Cerebellar cortex (tissue), 1 donor: ENCODE results near the gene CRADD.
"Not testable (repeated sequence)": the region's sequence is repeated elsewhere in the genome, so short reads cannot be mapped to it uniquely, and the experiment has no call there.

Experiments
- DNase-seq: peaks from one replicate; pipeline ENCODE4 v3.0.0-alpha.2; 2015; ENCODE audit warnings: low spot score

CRADD gene

DNA sequence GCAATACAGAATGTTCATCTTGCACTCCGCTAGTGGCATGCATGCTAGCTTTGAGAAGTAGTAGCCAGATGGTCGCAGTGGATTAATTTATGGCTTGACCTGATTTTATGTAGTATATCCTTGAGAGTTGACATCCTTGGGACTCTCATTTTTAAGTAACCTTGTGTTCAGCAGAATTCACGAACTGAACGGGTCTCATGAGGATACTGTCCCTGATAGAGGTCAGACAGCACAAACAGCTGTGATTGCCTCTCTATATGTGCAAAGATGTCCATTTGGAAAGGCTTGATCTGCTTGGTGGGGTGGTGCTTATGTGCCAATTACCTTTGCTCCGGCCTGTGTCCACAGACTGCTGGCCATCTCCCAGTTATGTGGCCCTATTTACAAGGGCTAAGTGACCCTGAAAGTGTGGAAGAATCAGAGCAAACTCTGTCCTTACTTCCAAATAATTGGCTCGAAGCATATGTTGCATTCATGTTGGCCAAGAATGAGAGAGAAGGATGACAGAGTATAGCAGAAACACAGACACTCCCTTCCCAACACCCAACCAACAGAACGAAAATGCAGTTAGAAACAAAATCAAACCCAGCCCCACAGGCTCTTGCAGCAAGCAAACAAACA lies 167.1 kb downstream of the CRADD start:
- DNase-seq = peak; percentile 17

DNA sequence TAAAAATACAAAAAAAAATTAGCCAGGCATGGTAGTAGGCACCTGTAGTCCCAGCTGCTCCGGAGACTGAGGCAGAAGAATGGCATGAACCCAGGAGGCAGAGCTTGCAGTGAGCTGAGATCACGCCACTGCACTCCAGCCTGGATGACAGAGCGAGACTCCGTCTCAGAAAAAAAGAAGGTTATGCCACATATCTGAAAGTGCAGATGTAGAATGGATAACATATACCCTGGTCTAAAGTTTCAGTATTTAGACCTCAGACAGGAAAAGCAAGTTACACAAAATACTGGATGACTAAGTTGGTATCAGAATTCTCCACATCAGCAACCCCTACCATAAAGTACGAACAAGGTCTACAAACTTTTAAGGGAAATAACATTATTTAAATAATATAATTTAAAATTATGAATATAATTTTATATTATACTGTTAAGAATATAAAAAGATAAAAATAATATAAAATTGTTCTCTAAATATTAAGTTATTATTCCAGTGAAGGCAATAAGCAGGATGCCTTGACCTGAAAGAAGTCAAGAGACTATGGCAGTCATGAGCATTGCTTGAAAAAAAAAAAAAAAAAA lies 169.9 kb downstream of the CRADD start:
- no peak for DNase-seq

DNA sequence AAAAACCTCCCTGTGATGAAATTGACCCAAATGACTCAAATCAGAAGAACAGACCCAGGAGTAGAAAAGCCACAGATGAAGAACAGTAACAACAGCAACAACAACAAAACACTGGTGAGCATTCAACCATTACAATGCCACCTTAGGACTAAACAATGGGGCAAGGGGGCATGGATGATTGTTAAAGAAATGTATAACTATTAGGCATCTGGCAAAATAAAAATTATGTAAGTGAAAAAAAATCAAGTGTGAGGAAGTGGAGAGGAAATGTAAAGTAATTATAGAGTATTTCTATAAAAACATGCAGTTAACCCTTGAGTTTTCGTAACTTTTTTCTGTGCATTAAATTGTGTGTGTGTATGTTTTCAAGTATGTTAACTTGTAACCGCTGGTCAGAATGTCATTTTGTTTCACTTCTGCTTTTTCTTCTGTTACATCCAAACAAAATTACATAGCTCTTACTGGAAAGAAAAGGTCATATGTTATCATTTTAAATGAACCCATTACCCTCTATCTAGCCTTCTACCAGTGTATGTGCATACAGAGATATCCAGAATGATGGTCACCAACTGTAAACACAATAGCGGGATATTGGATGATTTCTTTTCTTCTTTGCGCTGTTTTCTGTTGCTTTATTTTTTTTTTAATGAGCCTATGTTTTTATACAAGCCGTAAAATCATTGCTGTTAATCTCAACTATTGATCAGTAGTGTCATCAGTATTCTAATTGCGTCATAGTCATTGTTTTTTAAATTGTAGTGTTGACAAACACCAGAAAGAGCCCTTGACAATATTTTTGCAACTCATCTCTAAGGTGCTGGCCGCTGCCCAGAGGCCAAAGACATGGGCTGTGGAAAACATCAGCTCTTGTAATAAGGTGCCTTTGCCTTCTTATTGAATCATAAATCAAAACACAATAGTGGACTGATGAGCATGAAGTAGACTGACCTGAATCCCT lies 170.6 kb downstream of the CRADD start:
- no peak for DNase-seq

DNA sequence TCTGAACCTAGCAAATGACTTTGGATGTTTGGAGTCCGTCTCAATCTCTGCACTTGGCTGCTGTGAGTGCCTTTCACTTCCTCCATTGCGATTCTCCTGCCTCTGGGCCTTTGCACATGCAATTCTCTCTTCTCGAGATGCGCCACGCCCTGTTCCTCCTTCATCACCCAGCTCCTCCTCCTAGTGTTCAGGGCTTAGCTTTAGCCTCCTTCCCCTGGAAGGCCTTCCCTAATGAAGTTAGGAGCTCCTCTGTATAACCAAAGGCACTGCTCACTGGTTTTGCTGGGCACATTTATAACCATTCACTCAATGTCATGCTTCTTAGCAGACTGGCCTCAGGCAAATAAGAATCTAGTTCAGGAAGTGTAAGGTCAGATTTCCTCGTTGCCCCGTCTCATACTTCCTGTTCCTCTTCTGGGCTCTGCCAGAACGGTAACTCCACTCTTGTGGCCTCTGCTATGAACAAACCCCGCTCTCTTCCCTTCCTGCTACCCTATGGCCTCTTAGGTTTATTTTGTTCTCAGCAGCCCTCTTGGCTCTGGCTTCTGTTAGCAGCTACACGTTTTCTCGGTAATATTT lies 171.4 kb downstream of the CRADD start:
- no peak for DNase-seq

DNA sequence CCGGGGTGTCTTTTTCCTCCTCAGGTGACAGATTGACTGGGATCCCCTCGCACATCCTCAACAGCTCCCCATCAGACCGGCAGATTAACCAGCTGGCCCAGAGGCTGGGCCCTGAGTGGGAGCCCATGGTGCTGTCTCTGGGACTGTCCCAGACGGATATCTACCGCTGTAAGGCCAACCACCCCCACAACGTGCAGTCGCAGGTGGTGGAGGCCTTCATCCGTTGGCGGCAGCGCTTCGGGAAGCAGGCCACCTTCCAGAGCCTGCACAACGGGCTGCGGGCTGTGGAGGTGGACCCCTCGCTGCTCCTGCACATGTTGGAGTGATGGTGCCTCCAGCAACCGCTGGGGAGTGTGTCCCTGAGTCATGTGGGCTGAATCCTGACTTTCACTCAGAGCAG lies 172.8 kb downstream of the CRADD start:
- DNase-seq = no peak

DNA sequence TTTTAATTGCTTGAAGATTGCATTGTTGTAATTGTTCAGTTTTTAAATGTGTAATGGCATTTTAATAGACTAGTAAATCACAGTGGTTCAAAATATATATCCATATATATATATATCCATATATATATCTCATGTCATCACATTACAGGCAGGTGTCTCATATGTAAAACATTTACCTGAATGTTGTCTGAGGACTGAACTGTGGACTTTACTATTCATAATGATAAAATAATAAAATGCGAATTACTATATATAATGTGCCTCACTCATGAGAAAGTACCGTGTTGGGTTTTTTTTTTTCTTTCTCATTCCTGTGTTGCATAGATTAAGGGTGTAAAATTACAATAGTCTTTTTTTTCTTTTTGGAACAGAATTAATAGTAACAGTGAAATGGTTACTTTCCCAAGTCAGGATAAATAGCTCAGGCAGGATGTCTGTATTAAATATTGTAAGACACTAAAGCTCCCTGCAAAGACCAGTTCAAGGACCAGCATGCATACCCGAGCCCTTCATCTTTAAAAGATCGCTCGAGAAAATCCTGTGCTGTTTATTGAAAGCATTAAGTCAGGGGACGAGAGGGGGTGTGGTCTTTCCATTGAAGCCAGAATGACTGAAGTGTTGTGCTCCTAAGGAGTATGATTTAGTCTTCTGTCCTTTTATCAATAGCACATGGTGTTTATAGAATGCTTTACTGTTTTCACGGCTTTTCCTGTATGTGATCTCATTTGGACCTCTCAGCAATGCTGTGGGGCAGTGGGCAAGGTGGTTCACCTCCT lies 173.5 kb downstream of the CRADD start:
- no peak for DNase-seq

DNA sequence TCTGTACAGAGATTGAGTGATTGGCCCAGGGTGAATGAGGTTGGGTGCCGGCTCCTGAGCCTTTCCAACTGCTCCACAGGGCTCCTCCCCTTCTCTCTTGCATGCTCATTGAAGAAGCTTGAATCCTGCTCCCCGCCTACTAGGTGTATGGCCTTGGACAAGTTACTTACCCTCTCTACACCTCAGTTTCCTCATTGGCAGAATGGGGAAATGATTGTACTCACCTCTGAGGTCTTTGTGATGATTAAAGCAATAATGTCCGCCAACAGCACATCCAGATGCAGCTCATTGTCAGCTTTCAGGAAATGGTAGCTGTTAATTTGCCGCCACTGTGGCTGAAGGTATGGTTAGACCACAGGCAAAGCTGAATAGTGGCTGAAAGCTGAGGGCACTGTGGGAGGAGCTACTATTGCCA lies 174.1 kb downstream of the CRADD start:
- DNase-seq = no peak

DNA sequence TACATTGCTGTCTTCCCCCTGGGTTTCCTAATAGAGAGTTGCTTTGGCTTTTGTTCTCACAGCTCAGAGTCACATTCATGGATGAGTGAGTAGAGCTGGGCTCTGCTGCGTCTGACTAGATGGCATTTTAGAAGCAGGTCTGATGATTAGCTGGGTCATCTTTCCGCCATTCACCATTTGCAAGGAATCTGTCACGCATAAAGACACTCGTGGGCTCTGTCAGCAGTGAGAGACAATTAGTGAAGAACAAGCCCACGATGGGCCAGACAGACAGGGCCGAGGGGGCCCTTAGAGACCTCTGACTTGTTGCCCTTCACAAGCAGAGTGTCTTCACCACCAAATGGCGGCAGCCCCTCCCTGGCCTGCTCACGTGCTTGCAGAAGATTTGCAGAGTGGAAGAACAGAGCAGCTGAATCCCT lies 175.0 kb downstream of the CRADD start:
- DNase-seq = peak; percentile 22

DNA sequence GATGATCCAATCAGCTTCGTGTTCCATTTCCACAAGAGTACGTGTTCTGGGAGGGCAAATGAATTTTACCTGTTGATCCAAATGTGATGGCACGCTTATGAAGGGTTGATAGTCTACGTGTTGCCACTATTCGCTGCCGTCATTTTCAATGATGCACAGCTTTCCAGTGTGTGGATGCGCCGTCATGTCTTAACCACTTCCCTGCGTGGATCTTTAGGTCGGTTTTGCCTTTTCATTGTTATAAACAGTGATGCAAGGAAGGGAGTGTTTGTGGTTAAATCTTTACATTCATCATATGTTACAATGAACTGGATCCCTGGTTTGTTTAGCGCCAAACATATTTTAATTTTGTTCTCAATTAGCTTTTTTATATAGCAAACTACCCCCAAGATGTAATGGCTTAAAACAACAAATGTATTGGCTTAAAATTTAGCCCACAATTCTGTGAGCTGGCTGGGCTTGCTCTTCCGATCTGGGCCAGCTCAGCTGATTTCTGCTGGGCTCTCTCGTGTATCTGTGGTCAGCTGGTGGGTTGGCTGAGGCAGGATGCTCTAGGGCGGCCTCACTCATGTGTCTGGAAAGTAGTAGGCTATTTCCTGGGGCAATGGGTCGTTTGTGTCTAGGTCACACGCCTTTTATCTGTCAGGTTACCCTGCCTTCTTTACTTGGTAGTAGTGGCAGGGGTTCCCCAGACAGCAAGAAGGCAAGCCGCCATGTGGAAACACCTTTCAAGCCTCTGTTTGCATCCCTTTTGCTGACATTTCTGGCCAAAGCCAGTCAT lies 176.7 kb downstream of the CRADD start:
- no peak for DNase-seq

DNA sequence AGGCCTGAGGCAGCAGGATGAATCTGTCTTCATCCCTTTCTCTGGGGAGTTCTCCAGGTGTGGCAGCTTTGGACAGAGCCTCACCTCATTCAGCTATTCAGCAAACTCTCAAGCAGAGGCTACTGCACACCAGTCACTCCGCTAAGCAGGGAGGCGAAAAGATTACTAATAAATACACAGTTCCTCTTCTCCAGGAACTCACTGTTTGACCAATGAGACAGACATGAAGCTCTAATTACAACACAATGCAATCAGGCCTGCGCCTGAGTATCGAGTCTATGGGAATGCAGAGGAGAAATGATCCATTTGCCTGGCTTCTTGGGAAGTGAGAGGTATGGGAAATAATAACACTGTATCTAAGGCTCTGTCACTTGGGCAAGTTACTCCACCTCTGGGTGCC lies 178.1 kb downstream of the CRADD start:
- DNase-seq = no peak

DNA sequence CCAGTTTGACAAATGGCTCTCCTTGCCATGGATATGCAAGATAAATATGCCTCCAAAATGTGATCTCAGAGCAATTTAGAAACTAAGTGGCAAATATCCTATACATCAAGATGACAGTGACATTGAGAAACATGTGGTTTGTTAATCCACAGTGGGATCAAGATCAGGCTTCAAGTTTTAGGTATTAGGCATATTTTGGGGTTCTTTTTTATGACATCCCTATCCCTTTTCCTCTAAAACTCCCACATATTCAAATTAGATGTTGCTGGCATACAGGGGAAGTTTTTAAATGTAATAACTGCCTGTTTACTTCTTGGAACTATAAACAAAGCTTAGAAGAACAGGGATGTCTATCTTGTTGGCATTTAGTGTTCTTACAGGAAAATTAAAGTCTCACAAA lies 179.4 kb downstream of the CRADD start:
- no peak for DNase-seq

DNA sequence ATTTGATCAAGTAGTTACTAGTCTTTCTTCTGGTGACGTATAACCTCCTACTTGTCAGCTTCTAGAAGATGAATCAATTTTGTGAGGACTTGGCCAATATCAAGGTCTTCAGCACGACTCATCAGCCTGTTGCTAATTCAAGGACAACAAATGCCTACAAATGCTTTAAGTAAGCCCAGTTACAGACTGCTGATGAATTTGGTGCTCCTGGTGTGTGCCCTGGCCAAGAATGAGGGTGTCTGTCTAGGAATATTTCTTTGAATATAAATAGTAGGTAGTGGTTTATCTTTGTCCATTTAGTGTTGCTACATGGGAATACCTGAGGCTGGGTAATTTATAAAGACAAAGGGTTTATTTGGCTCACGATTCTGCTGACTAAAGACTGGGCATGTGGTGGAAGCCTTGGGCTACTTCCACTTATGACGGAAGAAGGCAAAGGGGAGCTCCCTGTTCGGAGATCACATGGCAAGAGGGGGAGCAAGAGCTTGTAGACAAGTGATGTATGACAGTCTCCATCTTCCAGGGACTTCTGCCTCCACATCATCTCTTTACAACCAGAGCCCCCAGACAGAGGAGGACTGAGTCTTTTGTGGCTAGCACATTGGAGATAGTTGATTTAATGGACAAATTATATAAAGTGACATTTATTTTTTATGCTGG lies 180.2 kb downstream of the CRADD start:
- DNase-seq = no peak

DNA sequence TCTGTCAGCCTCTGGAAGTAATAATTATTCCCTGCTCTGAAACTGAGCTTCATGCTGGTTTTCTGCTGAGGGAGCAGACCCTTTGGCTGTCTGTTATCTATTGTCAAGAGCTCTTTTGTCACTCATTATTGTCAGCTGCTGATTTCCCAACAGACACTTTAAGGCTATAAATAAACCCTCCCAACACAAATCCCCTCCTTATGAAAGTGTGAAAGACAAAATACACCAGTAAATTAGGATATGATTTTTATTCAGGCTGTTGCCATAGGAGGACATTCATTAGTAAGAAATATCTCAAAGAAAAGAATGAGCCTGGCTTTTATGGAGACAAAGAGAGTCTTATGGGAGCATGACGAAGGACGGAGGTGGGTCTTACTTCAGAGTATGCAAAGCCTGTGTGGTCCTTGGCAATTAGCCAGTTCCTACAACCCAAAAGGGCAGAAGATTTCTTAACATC lies 180.8 kb downstream of the CRADD start:
- no peak for DNase-seq

DNA sequence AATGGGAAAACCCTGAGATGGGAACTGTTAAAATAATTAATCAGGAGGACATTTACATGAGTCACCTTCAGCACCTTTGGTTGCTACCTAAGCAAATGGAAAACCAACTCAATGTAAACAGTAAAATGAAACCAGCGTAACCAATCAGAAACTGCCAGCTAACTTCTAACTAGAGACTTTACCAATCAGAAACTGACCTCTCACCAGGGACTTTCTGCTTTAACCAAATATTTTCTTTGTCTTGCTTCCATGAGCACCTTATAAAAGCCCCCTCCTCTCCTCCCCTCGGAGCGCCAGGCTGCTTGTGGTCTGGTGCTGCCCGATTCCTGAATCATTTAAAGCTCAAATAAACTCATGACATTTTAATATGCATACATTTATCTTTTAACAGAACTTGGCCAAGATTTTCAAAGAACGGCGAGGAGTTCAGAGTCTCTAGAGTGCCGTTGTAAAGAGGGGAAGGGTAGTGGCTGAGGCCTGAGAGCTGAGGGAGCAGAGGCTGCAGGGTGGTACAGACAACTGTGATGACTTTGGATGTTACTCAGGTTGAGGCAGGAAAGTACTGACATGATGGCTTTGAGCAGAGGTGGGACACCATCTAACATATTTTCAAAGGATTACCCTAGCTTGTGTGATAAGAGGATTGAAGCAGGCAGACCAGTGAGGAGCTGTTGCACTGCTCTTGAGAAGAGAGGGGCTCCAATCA lies 183.6 kb downstream of the CRADD start:
- DNase-seq = no peak

DNA sequence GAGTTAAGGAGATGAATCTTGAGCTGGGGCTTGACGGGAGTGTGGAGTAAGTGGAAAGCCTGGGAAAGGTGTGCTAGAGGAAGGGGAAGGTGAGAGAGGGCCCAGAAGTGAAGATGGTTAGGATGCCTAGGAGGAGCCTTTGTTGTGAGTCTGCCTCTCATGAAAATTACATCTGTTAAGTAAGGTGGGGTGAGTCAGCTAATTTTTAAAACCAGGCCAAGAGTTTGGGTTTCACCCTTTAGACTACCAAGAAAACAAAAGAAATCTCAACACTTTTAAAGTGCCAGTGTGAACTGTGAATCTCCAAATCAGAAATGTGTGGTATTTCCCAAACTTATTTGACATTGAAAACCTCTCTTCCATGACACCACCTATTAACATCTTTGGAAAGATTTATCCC lies 185.2 kb downstream of the CRADD start:
- DNase-seq = no peak

DNA sequence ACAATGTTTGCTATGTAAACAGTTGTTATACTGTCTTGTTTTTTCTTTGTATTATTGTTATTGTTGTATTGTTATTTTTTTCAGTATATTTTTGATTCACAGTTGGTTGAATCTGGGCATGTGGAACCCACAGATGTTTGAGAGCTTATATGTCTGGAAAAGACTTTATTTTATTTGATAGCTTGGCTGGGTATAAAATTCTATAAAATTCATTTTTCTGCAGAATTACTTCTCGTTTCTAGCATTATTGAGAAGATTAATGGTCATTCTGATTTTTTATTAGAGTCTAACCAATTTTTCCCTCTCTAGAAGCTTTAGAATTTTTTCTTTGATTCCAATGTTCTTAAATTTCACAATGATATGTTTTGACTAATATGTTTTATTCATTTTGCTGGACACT lies 188.6 kb downstream of the CRADD start:
- DNase-seq = no peak

DNA sequence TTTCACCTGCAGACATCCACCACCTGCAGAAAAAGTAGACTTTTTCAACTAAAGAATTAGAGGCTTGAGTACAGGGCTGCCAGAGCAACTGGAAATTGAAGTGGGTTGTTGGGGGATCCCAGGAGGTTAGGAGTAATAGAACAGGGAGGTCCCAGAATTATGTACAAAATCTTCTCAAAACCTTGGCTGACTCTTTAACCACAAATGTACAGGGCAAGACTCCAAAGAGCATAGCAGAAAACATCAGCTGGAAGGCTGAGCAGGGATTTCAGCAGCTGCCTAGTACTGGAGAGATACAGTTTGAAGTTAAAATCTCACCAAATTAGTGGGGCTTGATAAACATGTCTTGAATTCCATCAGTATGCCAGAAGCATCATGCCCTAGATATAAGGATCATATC lies 191.6 kb downstream of the CRADD start:
- DNase-seq = no peak

DNA sequence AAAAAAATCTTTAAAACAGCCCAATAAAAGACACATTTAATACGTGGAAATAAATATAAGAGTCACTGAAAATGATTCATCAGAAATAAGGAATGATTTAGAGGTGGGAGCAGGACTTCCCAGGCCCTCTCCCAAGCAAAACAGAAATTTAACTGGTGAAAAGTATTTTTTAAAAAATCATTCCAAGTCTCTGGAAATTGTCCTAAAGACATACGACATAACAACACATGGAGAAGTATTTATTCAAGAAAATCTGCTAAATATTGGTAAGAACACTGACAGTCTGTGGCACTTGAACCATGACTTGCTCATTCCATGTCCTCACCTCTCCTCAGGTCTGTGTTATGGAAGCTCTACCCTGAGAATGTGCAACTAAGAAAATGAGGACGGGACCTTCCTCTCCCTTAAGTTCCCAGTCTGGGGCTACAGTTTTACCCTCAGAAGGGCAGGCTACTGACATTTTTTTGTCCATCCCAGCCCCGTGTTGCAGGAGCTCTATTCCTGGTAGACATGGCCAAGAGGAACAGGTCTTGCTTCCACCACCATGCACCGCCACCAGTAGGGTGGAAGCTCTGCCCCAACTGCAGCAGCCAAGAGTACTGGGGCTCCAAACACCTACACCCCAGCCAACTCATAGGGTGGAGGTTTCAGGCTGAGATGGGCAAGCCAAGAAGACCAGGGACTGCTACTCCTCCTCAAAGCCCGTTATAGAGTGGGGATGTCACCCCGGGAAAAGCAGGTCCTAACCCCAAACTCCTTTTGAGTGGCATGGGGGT lies 193.0 kb downstream of the CRADD start:
- no peak for DNase-seq

DNA sequence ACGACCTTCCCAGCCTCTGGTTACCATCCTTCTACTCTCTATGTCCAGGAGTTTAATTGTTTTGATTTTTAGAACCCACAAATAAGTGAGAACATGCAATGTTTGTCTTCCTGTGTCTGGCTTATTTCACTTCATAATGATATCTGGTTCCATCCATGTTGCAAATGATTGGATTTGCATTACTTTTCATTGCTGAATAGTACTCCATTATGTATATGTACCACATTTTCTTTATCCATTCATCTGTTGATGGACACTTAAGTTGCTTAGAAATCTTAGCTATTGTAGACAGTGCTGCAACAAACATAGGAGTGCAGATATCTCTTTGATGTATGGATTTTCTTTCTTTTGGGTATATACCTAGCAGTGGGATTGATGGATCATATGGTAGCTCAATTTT lies 194.4 kb downstream of the CRADD start:
- not testable (repeated sequence) for DNase-seq
